Ectodermal cell (in vitro differentiated cells): ENCODE data around the gene FGR.
"Not testable (repeated sequence)": the region's sequence is repeated elsewhere in the genome, so short reads cannot be mapped to it uniquely, and the experiment has no call there.

Experiments used
- H3K27ac ChIP-seq: 2 replicates; pipeline ENCODE4 v1.7.0; 2013; ENCODE audit warnings: mild to moderate bottlenecking, low read depth, low read length; ENCODE audit not compliant: insufficient read depth, poor library complexity, severe bottlenecking
- H3K27me3 ChIP-seq: 2 replicates; pipeline ENCODE4 v1.7.0; 2013; ENCODE audit warnings: mild to moderate bottlenecking, low read length; ENCODE audit not compliant: insufficient read depth, control insufficient read depth, poor library complexity, severe bottlenecking
- H3K36me3 ChIP-seq: one replicate; pipeline ENCODE4 v1.7.0; 2013; ENCODE audit warnings: low read length; ENCODE audit not compliant: control insufficient read depth, insufficient read depth
- H3K4me1 ChIP-seq: one replicate; pipeline ENCODE4 v1.7.0; 2013; ENCODE audit warnings: low read length; ENCODE audit not compliant: control insufficient read depth, insufficient read depth
- H3K4me3 ChIP-seq: 2 replicates; pipeline ENCODE4 v1.7.0; 2013; ENCODE audit warnings: low read depth, low read length, control low read depth; ENCODE audit not compliant: insufficient read depth
- H3K9me3 ChIP-seq: 2 replicates; pipeline ENCODE4 v1.7.0; 2013; ENCODE audit warnings: mild to moderate bottlenecking, low read length, moderate library complexity; ENCODE audit not compliant: control insufficient read depth
- WGBS, 2 experiments: methylation state at CpG; one replicate each; pipeline ENCODE4 v1.1.7; 2013; ENCODE audit warnings: missing lambda C conversion rate in 2 of 2; 5-methylcytosine and 5-hydroxymethylcytosine counted together

Gene FGR

GRCh38 chr1:27626031-27626935, 8.7 kb downstream of the FGR start:
- 91 to 92% methylated on average over 11 of the region's 11 CpGs for WGBS, 2 experiments
- H3K9me3 ChIP-seq, result no peaks in the 10 kb centered on the region
- H3K27ac ChIP-seq, result no peak overlapping the region
- no peak overlapping the region for H3K4me3 ChIP-seq
- H3K4me1 ChIP-seq, result peaks cover 4% of the 10 kb centered on the region
- H3K27me3 ChIP-seq, result no peaks in the 10 kb centered on the region
- H3K36me3 ChIP-seq, result no peaks in the 10 kb centered on the region

DNA sequence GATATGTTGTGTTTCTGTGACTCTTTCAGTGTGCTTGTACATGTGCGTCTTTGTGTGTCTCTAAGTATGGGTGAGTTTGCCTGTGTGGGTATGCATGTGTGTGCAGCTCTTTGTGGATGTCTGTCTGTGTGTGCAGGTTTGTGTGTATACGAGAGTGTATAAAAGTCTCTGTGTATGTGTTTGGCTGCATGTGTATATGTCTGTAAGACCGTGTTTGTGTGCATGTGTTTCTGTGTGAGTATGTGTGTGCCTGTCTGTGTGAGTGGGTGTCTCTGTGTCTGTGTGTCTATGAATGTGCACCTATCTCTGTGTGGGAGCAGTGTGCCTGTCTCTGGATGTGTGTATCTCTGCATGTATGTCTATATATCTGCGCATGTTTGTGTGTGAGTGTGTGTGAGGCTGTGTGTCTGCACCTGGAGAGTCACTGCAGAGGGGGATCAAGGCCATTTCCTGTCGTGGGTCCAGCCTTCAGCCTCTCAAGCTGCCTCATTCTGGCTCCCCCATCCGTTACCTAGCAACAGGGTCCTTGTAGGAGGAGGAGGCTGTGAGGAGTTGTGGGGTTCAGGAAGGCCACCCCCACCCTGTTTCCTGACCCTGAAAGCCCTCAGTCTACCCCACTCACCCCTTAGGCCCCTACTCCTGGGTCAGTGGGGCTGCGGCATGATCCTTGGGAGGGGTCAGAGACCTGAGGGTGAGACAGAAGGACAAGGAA, 10.4 kb downstream of the FGR start:
- Histone ChIP-seq H3K27ac (no peak overlapping the region), H3K36me3 (no peaks in the 10 kb centered on the region), H3K4me1 (peaks cover 4% of the 10 kb centered on the region), H3K27me3 (no peaks in the 10 kb centered on the region), H3K4me3 (no peak overlapping the region), H3K9me3 (no peaks in the 10 kb centered on the region)
- 73 to 75% methylated on average over 5 to 7 of the region's 7 CpGs for WGBS, 2 experiments

- Histone ChIP-seq H3K9me3 (no peaks in the 10 kb centered on the region), H3K4me1 (peaks cover under 1% of the 10 kb centered on the region), H3K27me3 (no peaks in the 10 kb centered on the region), H3K36me3 (no peaks in the 10 kb centered on the region), H3K4me3 (no peak overlapping the region), H3K27ac (no peak overlapping the region)
- 89 to 90% methylated on average over 13 of the region's 13 CpGs for WGBS, 2 experiments
Measured at GRCh38 chr1:27623327-27624212, 11.4 kb downstream of the FGR start.

- H3K27ac ChIP-seq, result no peak overlapping the region
- H3K4me1 ChIP-seq, result no peaks in the 10 kb centered on the region
- H3K4me3 ChIP-seq, result no peak overlapping the region
- no peaks in the 10 kb centered on the region for H3K9me3 ChIP-seq
- WGBS, 2 experiments, result 75 to 80% methylated on average over 4 of the region's 4 CpGs
- no peaks in the 10 kb centered on the region for H3K27me3 ChIP-seq
- no peaks in the 10 kb centered on the region for H3K36me3 ChIP-seq
Measured at GRCh38 chr1:27622828-27623227, 12.2 kb downstream of the FGR start.

DNA sequence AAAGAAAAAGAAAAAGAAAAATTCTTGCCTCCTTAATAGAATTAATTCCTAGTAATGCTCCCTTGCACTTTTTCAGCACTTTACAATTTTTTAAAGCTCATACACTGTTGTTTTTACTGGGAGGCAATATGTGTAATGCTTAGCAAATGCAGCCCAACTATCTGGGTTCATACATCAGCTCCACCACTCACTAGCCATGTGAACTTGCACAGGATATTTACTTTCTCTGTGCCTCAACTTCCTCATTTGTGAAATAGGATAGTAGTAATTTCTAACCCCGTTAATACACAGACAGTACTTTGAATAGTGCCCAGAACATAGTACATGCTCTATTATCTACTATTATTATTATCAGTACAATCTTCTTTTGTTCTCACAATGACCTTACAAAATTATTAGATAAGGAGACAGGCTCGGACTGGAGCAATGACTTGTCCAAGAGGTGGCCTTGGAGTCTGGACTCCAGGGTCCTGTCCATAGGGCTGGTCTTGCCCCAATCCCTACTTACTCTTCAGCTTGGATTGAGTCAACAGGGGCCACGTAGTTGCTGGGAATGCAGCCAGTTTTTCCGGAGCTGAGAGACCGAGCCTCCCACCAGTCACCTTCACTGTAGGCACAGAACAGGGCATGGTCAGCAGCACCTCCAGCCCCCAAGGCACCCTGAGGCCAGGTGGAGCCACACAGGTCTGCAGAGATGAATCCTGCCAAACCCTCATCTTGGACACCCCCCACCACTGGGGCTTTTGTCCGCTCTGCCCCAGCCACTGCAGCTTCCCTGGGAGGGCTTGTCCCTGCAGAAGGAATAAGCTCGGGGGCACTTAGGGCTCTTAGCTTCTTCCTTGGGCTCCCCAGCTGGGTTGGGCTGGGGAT, 13.7 kb downstream of the FGR start:
- 73 to 79% methylated on average over 6 to 7 of the region's 7 CpGs for WGBS, 2 experiments
- H3K27ac ChIP-seq, result no peak overlapping the region
- no peaks in the 10 kb centered on the region for H3K36me3 ChIP-seq
- no peak overlapping the region for H3K4me3 ChIP-seq
- no peaks in the 10 kb centered on the region for H3K4me1 ChIP-seq
- H3K9me3 ChIP-seq, result no peaks in the 10 kb centered on the region
- no peaks in the 10 kb centered on the region for H3K27me3 ChIP-seq

- 94 to 96% methylated on average over 7 of the region's 7 CpGs for WGBS, 2 experiments
- H3K9me3 ChIP-seq, H3K4me1 ChIP-seq, H3K36me3 ChIP-seq, H3K27ac ChIP-seq, H3K4me3 ChIP-seq, H3K27me3 ChIP-seq: not testable (repeated sequence)
Measured at GRCh38 chr1:27619782-27620438, 15.1 kb downstream of the FGR start.

DNA sequence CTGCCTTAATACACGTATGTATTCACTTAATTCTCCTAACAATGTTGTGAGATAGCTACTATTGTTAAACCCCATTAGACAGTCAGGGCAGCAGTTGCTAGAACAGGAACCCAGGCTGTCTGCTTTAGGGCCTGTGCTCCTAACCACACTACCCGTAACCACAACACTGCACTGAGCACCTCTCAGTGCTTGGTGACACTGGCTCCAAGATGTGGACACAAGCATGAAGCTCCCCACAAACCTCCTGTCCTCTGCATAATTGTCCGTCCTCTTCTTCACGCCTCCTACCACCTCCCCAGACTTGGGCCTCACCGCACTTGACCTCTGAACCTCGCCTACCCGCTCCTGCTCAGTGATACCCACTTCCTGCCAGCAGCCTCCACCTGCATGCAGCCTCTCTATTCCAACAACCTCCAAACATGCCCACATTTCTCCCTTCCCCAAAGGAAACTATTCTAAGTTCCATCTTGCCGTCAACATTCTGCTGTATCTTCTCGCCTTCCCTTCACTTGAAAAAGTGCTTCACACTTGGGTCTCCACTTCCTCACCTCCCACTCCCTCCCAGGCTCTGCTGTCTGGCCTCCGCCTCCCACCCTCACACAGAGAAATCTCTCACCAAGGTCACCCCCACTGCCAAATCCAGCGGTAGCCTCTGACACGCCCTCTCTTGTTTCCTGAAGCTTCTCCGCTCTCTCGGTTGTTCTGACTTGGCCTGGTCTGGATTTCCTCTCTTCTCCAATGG, 16.5 kb downstream of the FGR start:
- H3K27me3 ChIP-seq, result peaks cover 7% of the 10 kb centered on the region
- H3K9me3 ChIP-seq, result no peaks in the 10 kb centered on the region
- H3K4me1 ChIP-seq, result peaks cover 5% of the 10 kb centered on the region
- 90% methylated on average over 14 of the region's 14 CpGs for WGBS, 2 experiments
- no peak overlapping the region for H3K27ac ChIP-seq
- no peak overlapping the region for H3K4me3 ChIP-seq
- H3K36me3 ChIP-seq, result no peaks in the 10 kb centered on the region

DNA sequence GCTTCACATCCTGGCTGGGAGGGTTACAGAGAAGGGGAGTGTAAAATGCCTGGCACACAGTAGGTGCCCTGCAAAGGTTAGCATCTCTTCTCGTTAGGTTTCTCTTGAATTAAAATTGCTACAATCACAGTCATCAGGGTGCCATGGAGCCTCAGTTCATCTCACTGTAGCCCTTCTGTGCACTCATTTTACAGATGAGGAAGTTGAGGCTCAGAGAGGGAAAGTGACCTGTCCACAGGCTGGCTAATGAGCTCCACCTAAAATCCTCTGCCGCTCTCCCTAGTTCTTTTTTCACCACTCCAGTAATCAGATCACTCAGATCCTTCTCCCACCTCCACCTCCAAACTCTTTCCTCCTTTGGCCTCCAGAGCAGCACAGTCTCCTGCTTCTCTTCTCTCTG, 17.6 kb downstream of the FGR start:
- Histone ChIP-seq H3K4me3 (no peak overlapping the region), H3K27me3 (peaks cover 7% of the 10 kb centered on the region), H3K4me1 (peaks cover 5% of the 10 kb centered on the region), H3K27ac (no peak overlapping the region), H3K36me3 (no peaks in the 10 kb centered on the region), H3K9me3 (no peaks in the 10 kb centered on the region)
- WGBS, 2 experiments, result 87 to 90% methylated on average over 2 of the region's 2 CpGs
